H1 (cell line): ENCODE results near the gene TRIOBP. TPM values are rescaled to one million over a fixed set of nuclear protein-coding genes. Genes with fewer than 3 reads are reported as not detected.
A peak's percentile ranks its signal among the peaks of the same experiment; 100 is the strongest.

ENCODE experiments used
- CTCF ChIA-PET: fragments of 300-600 bp; sonication (Branson Sonifier 250); formaldehyde crosslinking; loops from one replicate; lab custom pipeline; 2021; ENCODE audit not compliant: partially characterized antibody; lab: Charles Lee
- POLR2A ChIA-PET: fragments of 300-600 bp; sonication (Branson Sonifier 250); formaldehyde crosslinking; loops from one replicate; lab custom pipeline; 2021; ENCODE audit warnings: inconsistent platforms; ENCODE audit not compliant: partially characterized antibody; lab: Charles Lee
- DNase-seq, 2 experiments: peaks; one replicate each; pipeline versions ENCODE4 v3.0.0 to v3.0.0-alpha.2; 2010 to 2022; ENCODE audit warnings: low spot score in 2 of 2, low read depth in 1 of 2, mixed read lengths in 1 of 2
- FAIRE-seq: peaks from 2 replicates; lab custom pipeline; 2011; peaks lifted over from hg19 to GRCh38; lab: Jason Lieb, UNC
- H2AFZ ChIP-seq: 2 replicates; pipeline ENCODE4 v1.8.1; 2012; ENCODE audit warnings: low read length, inconsistent platforms
- H2AK5ac ChIP-seq: 2 replicates; pipeline ENCODE4 v1.6.1; 2013; ENCODE audit warnings: low read depth, low read length
- H2BK120ac ChIP-seq: replicated peaks from 2 replicates; pipeline ENCODE3; 2013; ENCODE audit warnings: low read depth, low read length, inconsistent platforms
- H2BK12ac ChIP-seq: 2 replicates; pipeline ENCODE4 v1.6.1; 2013; ENCODE audit warnings: low read depth, low read length
- H2BK15ac ChIP-seq: 2 replicates; pipeline ENCODE4 v1.6.1; 2013; ENCODE audit warnings: low read length
- H2BK20ac ChIP-seq: 2 replicates; pipeline ENCODE4 v1.6.1; 2013; ENCODE audit warnings: low read length
- H2BK5ac ChIP-seq: 2 replicates; pipeline ENCODE4 v1.6.1; 2013; ENCODE audit warnings: low read depth, low read length
- H3K14ac ChIP-seq: 2 replicates; pipeline ENCODE4 v1.6.1; 2013; ENCODE audit warnings: inconsistent platforms; ENCODE audit not compliant: insufficient read length
- H3K18ac ChIP-seq: 2 replicates; pipeline ENCODE4 v1.6.1; 2013; ENCODE audit warnings: low read length; ENCODE audit errors: extremely low read depth
- H3K23ac ChIP-seq: 2 replicates; pipeline ENCODE4 v1.6.1; 2013; ENCODE audit warnings: inconsistent platforms; ENCODE audit not compliant: insufficient read length
- H3K23me2 ChIP-seq: 2 replicates; pipeline ENCODE4 v1.6.1; 2013; ENCODE audit warnings: low read depth, low read length
- H3K27ac ChIP-seq: 2 replicates; pipeline ENCODE4 v1.6.1; 2011; ENCODE audit warnings: low read depth, low read length, inconsistent platforms
- H3K27me3 ChIP-seq, 4 experiments: replicated peaks in 1 of 4; 1 replicate in 1 of 4; 2 replicates in 3 of 4; pipeline versions ENCODE4 v1.6.1 to v1.8.1; 2011 to 2013; ENCODE audit warnings: low read length in 3 of 4, mild to moderate bottlenecking in 3 of 4, inconsistent platforms in 2 of 4, mixed read lengths in 2 of 4, moderate library complexity in 1 of 4; ENCODE audit not compliant: control insufficient read depth in 3 of 4, insufficient read depth in 3 of 4; ENCODE audit errors: extremely low read depth in 1 of 4
- H3K36me3 ChIP-seq, 4 experiments: 2 replicates each; pipeline versions ENCODE4 v1.6.1 to v1.8.1; 2011 to 2013; ENCODE audit warnings: mild to moderate bottlenecking in 4 of 4, low read length in 3 of 4, moderate library complexity in 2 of 4, control low read depth in 1 of 4, inconsistent platforms in 1 of 4; ENCODE audit not compliant: insufficient read depth in 4 of 4, control insufficient read depth in 2 of 4
- H3K4ac ChIP-seq: replicated peaks from 2 replicates; pipeline ENCODE3; 2013; ENCODE audit warnings: low read length, low read depth, mixed read lengths, inconsistent platforms; ENCODE audit not compliant: insufficient read length
- H3K4me1 ChIP-seq, 4 experiments: replicated peaks in 1 of 4; 1 replicate in 1 of 4; 2 replicates in 3 of 4; pipeline versions ENCODE4 v1.6.1 to v1.8.1; 2011 to 2013; ENCODE audit warnings: low read length in 3 of 4, inconsistent platforms in 2 of 4, mixed read lengths in 1 of 4; ENCODE audit not compliant: insufficient read depth in 4 of 4, control insufficient read depth in 3 of 4
- H3K4me2 ChIP-seq, 2 experiments: 2 replicates each; pipeline versions ENCODE4 v1.6.1 to v1.8.1; 2011 to 2013; ENCODE audit warnings: low read depth in 2 of 2, low read length in 2 of 2, control low read depth in 1 of 2, inconsistent platforms in 1 of 2, mild to moderate bottlenecking in 1 of 2; ENCODE audit not compliant: insufficient read depth in 1 of 2
- H3K4me3 ChIP-seq, 4 experiments: fragments of 200-600, 300-600 bp in 1 of 4; sonication (generic), shearing (Covaris generic), sonication (Bioruptor Twin) in 1 of 4; 2 replicates each; pipeline versions ENCODE4 v1.5.1 to v1.8.1; 2011 to 2016; ENCODE audit warnings: low read length in 4 of 4, low read depth in 3 of 4, control low read depth in 2 of 4, inconsistent platforms in 2 of 4, mild to moderate bottlenecking in 2 of 4, mixed read lengths in 1 of 4, moderate library complexity in 1 of 4; ENCODE audit not compliant: insufficient read depth in 2 of 4; ENCODE audit errors: extremely low read depth in 1 of 4
- H3K56ac ChIP-seq: replicated peaks from 2 replicates; pipeline ENCODE3; 2013; ENCODE audit warnings: low read depth, mild to moderate bottlenecking, mixed read lengths, low read length, inconsistent platforms; ENCODE audit not compliant: insufficient read length
- H3K79me1 ChIP-seq: 2 replicates; pipeline ENCODE4 v1.6.1; 2013; ENCODE audit warnings: low read depth, low read length, control low read depth
- H3K79me2 ChIP-seq, 2 experiments: 2 replicates each; pipeline versions ENCODE4 v1.6.1 to v1.8.1; 2012 to 2013; ENCODE audit warnings: low read length in 2 of 2, mild to moderate bottlenecking in 2 of 2, inconsistent platforms in 1 of 2; ENCODE audit not compliant: insufficient read depth in 2 of 2, control insufficient read depth in 1 of 2
- H3K9ac ChIP-seq, 4 experiments: replicated peaks in 1 of 4; 1 replicate in 1 of 4; 2 replicates in 3 of 4; pipeline versions ENCODE4 v1.6.1 to v1.8.1; 2011 to 2013; ENCODE audit warnings: low read depth in 3 of 4, low read length in 3 of 4, control low read depth in 2 of 4, mild to moderate bottlenecking in 2 of 4, moderate library complexity in 2 of 4, inconsistent platforms in 1 of 4; ENCODE audit errors: extremely low read depth in 1 of 4
- H3K9me3 ChIP-seq, 2 experiments: 2 replicates each; pipeline versions ENCODE4 v1.6.1 to v1.8.1; 2012 to 2013; ENCODE audit warnings: mild to moderate bottlenecking in 2 of 2, moderate library complexity in 2 of 2, control low read depth in 1 of 2, inconsistent platforms in 1 of 2, low read depth in 1 of 2, low read length in 1 of 2, mixed read lengths in 1 of 2; ENCODE audit not compliant: insufficient read depth in 2 of 2
- H4K20me1 ChIP-seq, 2 experiments: replicated peaks in 1 of 2; 2 replicates each; pipeline versions ENCODE3 to v1.8.1; 2011 to 2013; ENCODE audit warnings: inconsistent platforms in 2 of 2, low read length in 2 of 2, mild to moderate bottlenecking in 1 of 2; ENCODE audit not compliant: insufficient read depth in 2 of 2, control insufficient read depth in 1 of 2
- H4K5ac ChIP-seq: 2 replicates; pipeline ENCODE4 v1.6.1; 2013; ENCODE audit warnings: low read length, low read depth, mixed read lengths, inconsistent platforms; ENCODE audit not compliant: insufficient read length
- H4K8ac ChIP-seq: 2 replicates; pipeline ENCODE4 v1.8.0; 2013; ENCODE audit warnings: mild to moderate bottlenecking, moderate library complexity, low read length, inconsistent platforms; ENCODE audit not compliant: insufficient read depth; ENCODE audit errors: extremely low read depth
- H4K91ac ChIP-seq: replicated peaks from 2 replicates; pipeline ENCODE3; 2013; ENCODE audit warnings: low read length, mixed read lengths, inconsistent platforms; ENCODE audit not compliant: insufficient read length
- CHD2 ChIP-seq: IDR thresholded peaks from 2 replicates; pipeline ENCODE4 v1.6.1; 2012; ENCODE audit warnings: low read length, improper control_type of control experiment
- CTBP2 ChIP-seq: IDR thresholded peaks from 2 replicates; pipeline ENCODE4 v1.7.0; 2011; ENCODE audit warnings: borderline replicate concordance, mild to moderate bottlenecking, moderate library complexity, mixed read lengths, low read length; ENCODE audit not compliant: insufficient read depth, insufficient read length
- KDM1A ChIP-seq: fragments of 200-600, 300-600 bp; sonication (generic); IDR thresholded peaks from 2 replicates; pipeline ENCODE4 v1.7.1; 2016; ENCODE audit warnings: mild to moderate bottlenecking, low read length, borderline replicate concordance
- WGBS, 2 experiments: shearing (Covaris generic) in 1 of 2; methylation state at CpG; one replicate each; pipeline versions ENCODE4 v1.1.6 to v1.1.7; 2013 to 2015; ENCODE audit warnings: low lambda C conversion rate in 2 of 2, mixed read lengths in 2 of 2, inconsistent platforms in 1 of 2, low coverage in 1 of 2, missing lambda C conversion rate in 1 of 2; ENCODE audit not compliant: insufficient replicate concordance in 2 of 2, insufficient coverage in 1 of 2, insufficient read length in 1 of 2; ENCODE audit errors: extremely low coverage in 1 of 2, missing lambda C conversion rate in 1 of 2; 5-methylcytosine and 5-hydroxymethylcytosine counted together
- polyA plus RNA-seq, 7 experiments: library from polyadenylated mRNA; depleted of rRNA in 3 of 7; stranded (reverse) in 5 of 7; unstranded in 2 of 7; fragments of >200 nt in 5 of 7; fragments of 200-250 nt in 2 of 7; gene quantifications; 1 replicate in 5 of 7; 2 replicates in 1 of 7; 4 replicates in 1 of 7; pipeline versions ENCODE4 v1.2.1 to v1.2.3, GENCODE V29; 2011 to 2013; ENCODE audit warnings: missing spikeins in 2 of 7, mixed read lengths in 2 of 7
- total RNA-seq: library from RNA; stranded (reverse); fragmentation: NEBNext Ultra II Directional; extraction: Animal tissue kit (Norgen Biotek cat#: 25700); gene quantifications from 2 replicates; pipeline ENCODE4 v1.2.1, GENCODE V29; 2021
- TF ChIP-seq, protein P1 (sequence below): IDR thresholded peaks from 2 replicates; pipeline ENCODE4 v1.6.1; 2012; ENCODE audit warnings: inconsistent platforms

The TRIOBP gene
- total and polyA plus RNA-seq, 2 of the 8 experiments (the other 6 are each of a cell fraction or from before 2014, with no cell fraction given), result 18.2 to 27.3 TPM

DNA sequence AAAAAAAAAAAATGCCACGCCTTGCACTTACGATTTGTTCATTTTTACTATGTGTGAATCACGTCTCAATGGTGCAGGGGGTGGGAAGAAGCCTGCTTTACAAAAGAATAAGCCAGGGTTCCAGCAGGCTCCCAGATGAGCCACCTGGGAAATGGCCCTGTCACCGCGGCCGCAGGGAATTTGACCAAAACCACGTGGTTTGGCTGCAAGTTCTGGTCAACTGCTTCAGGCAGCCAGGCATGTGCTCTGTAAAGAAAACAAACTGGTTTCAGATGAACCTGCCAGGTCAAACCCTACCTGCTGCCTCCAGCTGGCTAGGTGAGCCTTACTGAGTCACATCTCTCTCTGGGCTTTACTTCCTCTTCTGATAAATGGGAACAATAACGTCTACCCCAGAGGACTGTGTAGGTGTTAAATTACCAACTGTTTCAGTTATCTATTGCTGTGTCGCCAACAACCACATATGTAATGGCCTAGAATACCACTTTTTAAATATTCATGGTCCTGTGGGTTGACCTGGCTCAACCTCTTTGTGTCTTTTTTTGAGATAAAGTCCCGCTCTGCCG is 80.4 kb downstream of the TRIOBP start:
- H2AK5ac ChIP-seq, result no peak overlapping the region
- POLR2A ChIA-PET, result interaction anchor here (0.5 to 2.6 kb wide), 12 partner anchors 9 to 368 kb away, joined by 3 to 12 read pairs (median 3); a partner anchor contains a TSS
- no peak overlapping the region for H2AFZ ChIP-seq
- no peaks in the 10 kb centered on the region for H3K79me1 ChIP-seq
- no peaks in the 10 kb centered on the region for H4K20me1 ChIP-seq
- no peak overlapping the region for H4K5ac ChIP-seq
- CTCF ChIA-PET, result interaction anchor here (0.7 to 3.5 kb wide), 4 partner anchors 8 to 190 kb away, joined by 3 to 14 read pairs (median 3); no protein-coding TSS in a partner anchor
- H2BK20ac ChIP-seq, result no peak overlapping the region
- no peaks in the 10 kb centered on the region for H3K79me2 ChIP-seq
- no peak overlapping the region for H4K91ac ChIP-seq
- H3K4ac ChIP-seq, result no peak overlapping the region
- H3K56ac ChIP-seq, result no peak overlapping the region
- peaks cover 0 to 12% (median 4%) of the 10 kb centered on the region in 4 experiments; a peak in 3 of 7 replicates for H3K27me3 ChIP-seq
- peak overlapping the region in 1 of 4 experiments; percentile 24; a peak in 1 of 7 replicates for H3K9ac ChIP-seq
- 79% methylated on average over 11 of the region's 11 CpGs; no CpG with 5 or more reads in 1 of the 2 experiments for WGBS, 2 experiments
- H3K18ac ChIP-seq, result no peak overlapping the region
- H3K4me3 ChIP-seq, result no peak overlapping the region
- TF ChIP-seq, protein P1, sequence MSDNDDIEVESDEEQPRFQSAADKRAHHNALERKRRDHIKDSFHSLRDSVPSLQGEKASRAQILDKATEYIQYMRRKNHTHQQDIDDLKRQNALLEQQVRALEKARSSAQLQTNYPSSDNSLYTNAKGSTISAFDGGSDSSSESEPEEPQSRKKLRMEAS, result peak; percentile 78
- no peak for TF ChIP-seq CHD2
- no peak for TF ChIP-seq CTBP2
- peak; percentile 32; the same call in 1 of the 2 replicates for TF ChIP-seq KDM1A
- no peaks in the 10 kb centered on the region for H3K23me2 ChIP-seq
- no peak overlapping the region for H3K4me2 ChIP-seq
- no peaks in the 10 kb centered on the region for H3K9me3 ChIP-seq
- H3K27ac ChIP-seq, result no peak overlapping the region
- FAIRE-seq (no peak), DNase-seq (no peak)
- no peak overlapping the region for H2BK12ac ChIP-seq
- H3K14ac ChIP-seq, result no peak overlapping the region
- no peak overlapping the region for H2BK120ac ChIP-seq
- no peak overlapping the region for H2BK15ac ChIP-seq
- H3K4me1 ChIP-seq, result peaks cover 0 to 2% (median 0%) of the 10 kb centered on the region in 4 experiments; a peak in 2 of 7 replicates
- no peak overlapping the region for H3K23ac ChIP-seq
- peaks cover 0 to 6% (median 4%) of the 10 kb centered on the region in 4 experiments; a peak in 3 of 8 replicates for H3K36me3 ChIP-seq
- no peak overlapping the region for H2BK5ac ChIP-seq
- H4K8ac ChIP-seq, result no peak overlapping the region
